B cell (primary cell): ENCODE measurements around the gene CHST11. TPM values are rescaled to one million over a fixed set of nuclear protein-coding genes. Genes with fewer than 3 reads are reported as not detected.

Experiments used
- ATAC-seq: fragments of 200-7000 bp; cut with Tn5 transposase; one replicate; pipeline ENCODE4 v1.10.0; 2021; ENCODE audit warnings: low read depth, mild to moderate bottlenecking, moderate number of reproducible peaks, moderate library complexity
- CTCF ChIA-PET: fragments of 350-600 bp; sonication (Branson Sonifier 250); formaldehyde crosslinking; loops from one replicate; lab custom pipeline; 2021; ENCODE audit warnings: antibody characterized with exemption, inconsistent platforms; lab: Charles Lee
- POLR2A ChIA-PET: fragments of 350-600 bp; sonication (Branson Sonifier 250); formaldehyde crosslinking; loops from one replicate; lab custom pipeline; 2021; ENCODE audit warnings: antibody characterized with exemption; lab: Charles Lee
- DNase-seq: peaks from one replicate; pipeline ENCODE4 v3.0.0; 2013
- H2AFZ ChIP-seq: 2 replicates; pipeline ENCODE4 v1.6.1; 2012; ENCODE audit warnings: mild to moderate bottlenecking, low read depth, low read length; ENCODE audit not compliant: insufficient read depth, poor library complexity, severe bottlenecking
- H3K27ac ChIP-seq, 2 donors: 1 replicate in 1 of 2; 2 replicates in 1 of 2; pipeline ENCODE4 v1.5.1; 2012 to 2013; ENCODE audit warnings: low read length in 2 of 2, mild to moderate bottlenecking in 2 of 2, moderate library complexity in 1 of 2
- H3K27me3 ChIP-seq, 4 experiments: fragments of 200-600 bp in 1 of 4; sonication (generic) in 1 of 4; replicated peaks in 1 of 4; 1 replicate in 2 of 4; 2 replicates in 2 of 4; pipeline versions ENCODE4 v1.6.1 to v1.7.0; 2013 to 2016; ENCODE audit warnings: low read length in 3 of 4, mild to moderate bottlenecking in 2 of 4, mixed read lengths in 1 of 4, moderate library complexity in 1 of 4; ENCODE audit not compliant: insufficient read depth in 4 of 4, control insufficient read depth in 3 of 4; ENCODE audit errors: control extremely low read depth in 1 of 4
- H3K36me3 ChIP-seq, 2 experiments: replicated peaks in 1 of 2; 1 replicate in 1 of 2; 2 replicates in 1 of 2; pipeline versions ENCODE4 v1.6.1 to v1.7.1; 2013; ENCODE audit warnings: low read length in 1 of 2; ENCODE audit not compliant: insufficient read depth in 2 of 2, control insufficient read depth in 1 of 2; ENCODE audit errors: control extremely low read depth in 1 of 2, extremely low read depth in 1 of 2
- H3K4me1 ChIP-seq, 2 donors: fragments of 200-600 bp in 1 of 2; sonication (generic) in 1 of 2; 1 replicate in 1 of 2; 2 replicates in 1 of 2; pipeline versions ENCODE4 v1.5.1 to v1.6.1; 2013 to 2017; ENCODE audit warnings: low read length in 2 of 2; ENCODE audit not compliant: control insufficient read depth in 2 of 2, insufficient read depth in 2 of 2
- H3K4me2 ChIP-seq: replicated peaks from 2 replicates; pipeline ENCODE3; 2012; ENCODE audit warnings: mild to moderate bottlenecking, low read depth, low read length; ENCODE audit not compliant: poor library complexity, severe bottlenecking
- H3K4me3 ChIP-seq, 5 experiments: fragments of 200-600 bp in 1 of 5; sonication (generic) in 1 of 5; 1 replicate in 3 of 5; 2 replicates in 2 of 5; pipeline versions ENCODE4 v1.5.1 to v1.7.0; 2011 to 2016; ENCODE audit warnings: low read length in 4 of 5, mild to moderate bottlenecking in 4 of 5, low read depth in 2 of 5, control low read depth in 1 of 5, moderate library complexity in 1 of 5; ENCODE audit not compliant: insufficient read depth in 1 of 5; ENCODE audit errors: control extremely low read depth in 1 of 5, extremely low read depth in 1 of 5
- H3K79me2 ChIP-seq: fragments of 200-600 bp; sonication (generic); one replicate; pipeline ENCODE4 v1.6.0; 2016; ENCODE audit warnings: low read length; ENCODE audit not compliant: control insufficient read depth, insufficient read depth
- H3K9ac ChIP-seq: fragments of 200-600 bp; sonication (generic); 2 replicates; pipeline ENCODE4 v1.6.1; 2017; ENCODE audit warnings: mild to moderate bottlenecking, low read length, moderate library complexity
- H3K9me3 ChIP-seq, 3 donors: one replicate each; pipeline versions ENCODE4 v1.6.1 to v1.7.1; 2013; ENCODE audit warnings: low read length in 2 of 3; ENCODE audit not compliant: control insufficient read depth in 2 of 3, insufficient read depth in 1 of 3; ENCODE audit errors: control extremely low read depth in 1 of 3
- H4K20me1 ChIP-seq: 2 replicates; pipeline ENCODE4 v1.6.0; 2012; ENCODE audit warnings: mild to moderate bottlenecking, low read length; ENCODE audit not compliant: insufficient read depth, control insufficient read depth, poor library complexity, severe bottlenecking
- H3K27ac Mint-ChIP-seq: one replicate; pipeline ENCODE4 v1.8.0; 2021; ENCODE audit warnings: mixed read lengths
- H3K27me3 Mint-ChIP-seq: one replicate; pipeline ENCODE4 v1.8.0; 2021; ENCODE audit warnings: mixed read lengths
- H3K4me1 Mint-ChIP-seq: one replicate; pipeline ENCODE4 v1.8.0; 2021; ENCODE audit warnings: mixed read lengths
- H3K4me3 Mint-ChIP-seq: one replicate; pipeline ENCODE4 v1.8.0; 2021; ENCODE audit warnings: mixed read lengths
- H3K9me3 Mint-ChIP-seq: one replicate; pipeline ENCODE4 v1.8.0; 2022; ENCODE audit warnings: mixed read lengths; ENCODE audit not compliant: insufficient read depth
- CTCF ChIP-seq: fragments of 200-600 bp; IDR thresholded peaks from one replicate; pipeline ENCODE4 v1.8.0; 2022; ENCODE audit warnings: antibody characterized with exemption, mild to moderate bottlenecking
- EZH2 ChIP-seq: IDR thresholded peaks from 2 replicates; pipeline ENCODE4 v1.6.1; 2012; ENCODE audit warnings: borderline replicate concordance, low read depth, mild to moderate bottlenecking, moderate library complexity, low read length; ENCODE audit not compliant: insufficient read depth, poor library complexity, severe bottlenecking
- WGBS: methylation state at CpG from one replicate; pipeline ENCODE4 v1.1.5; 2013; ENCODE audit warnings: missing lambda C conversion rate; ENCODE audit not compliant: insufficient coverage; 5-methylcytosine and 5-hydroxymethylcytosine counted together
- intact Hi-C: fragments of 100-400 bp; cut with micrococcal nuclease; formaldehyde crosslinking; loops from one replicate; pipeline ENCODE4 v1.10.0; 2022
- polyA plus RNA-seq: library from polyadenylated mRNA; depleted of rRNA; stranded (reverse); fragments of >200 nt; gene quantifications from 2 replicates; pipeline ENCODE4 v1.2.3, GENCODE V29; 2012
- total RNA-seq, 2 donors: library from RNA; stranded (reverse); fragments of 120-200 nt in 1 of 2; gene quantifications; 1 replicate in 1 of 2; 2 replicates in 1 of 2; pipeline versions ENCODE4 v1.2.3 to v1.2.4, GENCODE V29; 2013 to 2022

The CHST11 gene
- total and polyA plus RNA-seq, 2 donors (not counting 1 experiment from before 2014, with no cell fraction given) = 46.3 to 152 TPM

GRCh38 chr12:104498211-104498801 lies 41.6 kb downstream of the CHST11 start:
- Histone ChIP-seq H3K27me3 (no peaks in the 10 kb centered on the region), H4K20me1 (peaks cover 65% of the 10 kb centered on the region), H2AFZ (no peak overlapping the region), H3K27ac (no peak overlapping the region), H3K9me3 (no peaks in the 10 kb centered on the region), H3K4me2 (peak overlapping the region; percentile 23), H3K36me3 (peaks cover 0 to 16% of the 10 kb centered on the region in 2 experiments), H3K4me1 (peaks cover 61 to 74% of the 10 kb centered on the region in 2 donors), H3K9ac (no peak overlapping the region), H3K79me2 (peaks cover 100% of the 10 kb centered on the region), H3K4me3 (no peak overlapping the region)
- peaks cover 90% of the 10 kb centered on the region for H3K4me1 Mint-ChIP-seq
- no peaks in the 10 kb centered on the region for H3K9me3 Mint-ChIP-seq
- no peaks in the 10 kb centered on the region for H3K27me3 Mint-ChIP-seq
- TF ChIP-seq EZH2 = no peak
- TF ChIP-seq CTCF = no peak
- H3K4me3 Mint-ChIP-seq = no peak overlapping the region
- ChIA-PET POLR2A (no interaction called here), CTCF (no interaction called here)
- H3K27ac Mint-ChIP-seq = no peak overlapping the region
- intact Hi-C loops = no loop called here
- WGBS = 60% methylated on average over 7 of the region's 8 CpGs
- ATAC-seq (no peak), DNase-seq (no peak)

- no peak overlapping the region for H3K27ac Mint-ChIP-seq
- H4K20me1 ChIP-seq = peaks cover 69% of the 10 kb centered on the region
- peaks cover 100% of the 10 kb centered on the region for H3K79me2 ChIP-seq
- TF ChIP-seq EZH2 (no peak), CTCF (no peak)
- H3K4me2 ChIP-seq = no peak overlapping the region
- H3K4me1 Mint-ChIP-seq = peaks cover 91% of the 10 kb centered on the region
- ChIA-PET CTCF (interaction anchor here (1.6 to 1.9 kb wide), 2 partner anchors 8 to 118 kb away, joined by 3 to 5 read pairs; no protein-coding TSS in a partner anchor), POLR2A (no interaction called here)
- H3K9me3 ChIP-seq = no peaks in the 10 kb centered on the region
- peaks cover 68 to 76% of the 10 kb centered on the region in 2 donors for H3K4me1 ChIP-seq
- intact Hi-C loops = no loop called here
- no peak overlapping the region for H3K27ac ChIP-seq
- WGBS = 50% methylated on average over 2 of the region's 4 CpGs
- H3K4me3 Mint-ChIP-seq = no peak overlapping the region
- H3K4me3 ChIP-seq = no peak overlapping the region
- no peaks in the 10 kb centered on the region for H3K9me3 Mint-ChIP-seq
- H3K27me3 ChIP-seq = no peaks in the 10 kb centered on the region
- DNase-seq (no peak), ATAC-seq (no peak)
- H3K9ac ChIP-seq = no peak overlapping the region
- peaks cover 0 to 6% of the 10 kb centered on the region in 2 experiments for H3K36me3 ChIP-seq
- no peak overlapping the region for H2AFZ ChIP-seq
- H3K27me3 Mint-ChIP-seq = no peaks in the 10 kb centered on the region
Measured at GRCh38 chr12:104499668-104500332, 43.1 kb downstream of the CHST11 start.
